ENCODE measurements around the gene MGAT5B. TPM values are rescaled to one million over a fixed set of nuclear protein-coding genes. Genes with fewer than 3 reads are reported as not detected.
A peak's percentile ranks its signal among the peaks of the same experiment; 100 is the strongest.

MGAT5B gene
- total and polyA plus RNA-seq, 9 of the 15 experiments (the other 6 are each of a cell fraction or from before 2014, with no cell fraction given) = 0.09 to 0.43 (median 0.18) TPM; not detected in 4

- no peak for TF ChIP-seq ZNF449 (CRISPR knock-in tag; IDR thresholded peaks at IDR 0.05)
- TF ChIP-seq ZKSCAN8 (CRISPR knock-in tag; IDR thresholded peaks at IDR 0.05) = no peak
- 0 out of 2 replicates have a peak, but pooled peaks have one; percentile 8 for TF ChIP-seq DEAF1 (CRISPR knock-in tag; IDR thresholded peaks at IDR 0.05)
- TF ChIP-seq ZBED1 (IDR thresholded peaks at IDR 0.05) = no peak
- peak; percentile 35; the same call in 1 of the 2 replicates for TF ChIP-seq MAX (CRISPR knock-in tag; IDR thresholded peaks at IDR 0.05)
- peak; percentile 92 for TF ChIP-seq CTBP1 (IDR thresholded peaks at IDR 0.05; ENCODE audit: borderline replicate concordance)
- no peak for TF ChIP-seq TEAD4 (IDR thresholded peaks at IDR 0.05; ENCODE audit: low read length)
- peak; percentile 67; the same call in 1 of the 2 replicates for TF ChIP-seq TEAD4 (CRISPR knock-in tag; IDR thresholded peaks at IDR 0.05; ENCODE audit: borderline replicate concordance)
- peak in 1 of 2 experiments; percentile 13; a peak in 1 of 4 replicates for TF ChIP-seq NRF1 (conservative IDR thresholded peaks at IDR 0.05 in 1 of 2, IDR thresholded peaks at IDR 0.05 in 1 of 2)
- peak; percentile 38; the same call in 1 of the 2 replicates for TF ChIP-seq STAG1 (CRISPR knock-in tag; IDR thresholded peaks at IDR 0.05; ENCODE audit: borderline replicate concordance)
- TF ChIP-seq RAD21 (CRISPR knock-in tag; conservative IDR thresholded peaks at IDR 0.05 in 1 of 2, IDR thresholded peaks at IDR 0.05 in 1 of 2) = peak; percentile 86 to 94
- peak; percentile 66 to 94 (median 86) for TF ChIP-seq CTCF (IDR thresholded peaks at IDR 0.05 in 2 of 3, conservative IDR thresholded peaks at IDR 0.05 in 1 of 3; ENCODE audit: insufficient read depth in 2 of 3, low read depth in 1 of 3, low read length in 3 of 3)
- no peak for TF ChIP-seq ZNF586 (CRISPR knock-in tag; conservative IDR thresholded peaks at IDR 0.05)
- no peak for TF ChIP-seq TAF7 (tag; IDR thresholded peaks at IDR 0.05)
- TF ChIP-seq PHF8 (IDR thresholded peaks at IDR 0.05; ENCODE audit: borderline replicate concordance, low read length) = peak; percentile 23; the same call in 1 of the 2 replicates
- TF ChIP-seq FOXA3 (CRISPR knock-in tag; conservative IDR thresholded peaks at IDR 0.05 in 1 of 2, IDR thresholded peaks at IDR 0.05 in 1 of 2) = 0 out of 4 replicates have a peak, but pooled peaks of 1 of the 2 experiments have one; percentile 50
- no peak for TF ChIP-seq ZNF12 (CRISPR knock-in tag; IDR thresholded peaks at IDR 0.05)
- peak in 1 of 3 experiments; percentile 61 for TF ChIP-seq YY1 (IDR thresholded peaks at IDR 0.05; ENCODE audit: borderline replicate concordance in 1 of 3, control insufficient read depth in 1 of 3, extremely low read depth in 1 of 3, insufficient read depth in 3 of 3, insufficient read length in 1 of 3, insufficient replicate concordance in 2 of 3, low read depth in 1 of 3, low read length in 2 of 3)
- TF ChIP-seq ZNF274 (IDR thresholded peaks at IDR 0.05; ENCODE audit: borderline replicate concordance, low read depth, low read length) = no peak
- TF ChIP-seq FOSL1 (tag; conservative IDR thresholded peaks at IDR 0.05) = no peak
Measured at GRCh38 chr17:76868176-76868668, at the start of gene MGAT5B (continued).
